ENCODE measurements around the gene RCOR1.

Gene RCOR1

DNA sequence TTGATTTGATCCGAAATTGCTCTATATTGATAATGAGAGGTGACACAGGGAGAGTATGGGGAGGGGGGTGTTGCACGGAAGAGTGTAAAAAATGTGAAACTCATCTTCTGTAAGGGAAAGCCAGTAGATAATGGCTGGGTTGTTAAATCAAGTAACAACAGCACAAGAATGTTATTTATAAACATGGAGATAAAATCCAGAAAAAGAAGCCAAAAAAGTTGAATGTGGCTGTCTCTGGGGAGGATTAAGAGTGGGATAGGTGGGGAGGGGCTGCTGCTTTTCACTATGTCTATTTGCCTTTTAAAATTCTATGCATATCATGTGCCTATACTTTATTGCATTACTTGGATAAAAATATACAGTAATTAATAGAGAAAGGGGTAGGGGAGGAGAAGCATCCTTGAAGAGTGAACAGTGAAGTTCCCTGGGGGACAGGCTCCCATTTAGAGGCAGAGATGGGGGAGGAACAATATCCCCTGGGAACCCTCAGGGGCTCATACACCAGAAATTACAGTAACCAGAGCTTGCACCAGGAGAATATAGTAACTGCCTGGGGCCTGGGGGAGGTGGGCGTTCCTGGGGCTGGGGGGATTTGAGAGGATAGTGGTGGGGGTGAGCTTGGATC is 43.7 kb upstream of the RCOR1 start:
- TF ChIP-seq FOXP2 (optimal IDR thresholded peaks at IDR 0.05; ENCODE audit: borderline replicate concordance, extremely low read depth, extremely low read length, insufficient read depth) (no peak), SIN3A (IDR thresholded peaks at IDR 0.05; ENCODE audit: borderline replicate concordance, insufficient read depth, low read length) (no peak)

DNA sequence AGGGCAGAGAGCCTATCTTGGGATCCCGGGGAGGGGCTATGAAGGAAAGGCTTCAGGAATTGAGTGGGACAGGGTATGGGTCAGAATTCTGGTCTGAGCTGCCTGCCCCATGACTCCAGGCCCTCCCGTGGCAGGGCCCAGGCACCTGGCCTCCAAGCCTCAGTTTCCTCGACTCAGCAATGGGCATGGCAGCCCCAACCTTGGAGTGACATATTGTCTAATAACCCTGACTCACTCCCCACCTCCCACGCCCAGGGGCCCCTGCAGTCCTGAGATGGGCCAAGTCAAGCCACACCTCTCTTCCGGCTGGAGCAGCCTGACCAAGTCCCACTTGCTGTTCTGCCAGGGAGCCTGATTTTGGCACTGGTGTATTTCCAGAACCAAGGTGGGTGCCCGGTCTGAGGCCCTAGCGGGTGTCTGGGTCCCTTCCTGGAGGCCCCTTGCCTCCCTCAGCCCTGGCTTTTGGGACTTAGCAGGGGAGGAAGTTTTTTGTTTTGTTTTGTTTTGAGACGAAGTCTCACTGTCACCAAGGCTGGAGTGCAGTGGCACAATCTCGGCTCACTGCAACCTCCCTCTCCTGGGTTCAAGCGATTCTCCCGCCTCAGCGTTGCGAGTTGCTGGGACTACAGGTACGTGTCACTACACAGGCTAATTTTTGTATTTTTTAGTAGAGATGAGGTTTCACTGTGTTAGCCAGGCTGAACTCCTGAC is 40.3 kb upstream of the RCOR1 start:
- TF ChIP-seq TAF1 (IDR thresholded peaks at IDR 0.05; ENCODE audit: borderline replicate concordance, insufficient read depth, low read length) (no peak), POLR2AphosphoS5 (IDR thresholded peaks at IDR 0.05; ENCODE audit: low read depth, low read length) (no peak), SIN3A (IDR thresholded peaks at IDR 0.05; ENCODE audit: borderline replicate concordance, insufficient read depth, low read length) (no peak), FOXP2 (optimal IDR thresholded peaks at IDR 0.05; ENCODE audit: borderline replicate concordance, extremely low read depth, extremely low read length, insufficient read depth) (no peak)
- TF ChIP-seq, protein P1, sequence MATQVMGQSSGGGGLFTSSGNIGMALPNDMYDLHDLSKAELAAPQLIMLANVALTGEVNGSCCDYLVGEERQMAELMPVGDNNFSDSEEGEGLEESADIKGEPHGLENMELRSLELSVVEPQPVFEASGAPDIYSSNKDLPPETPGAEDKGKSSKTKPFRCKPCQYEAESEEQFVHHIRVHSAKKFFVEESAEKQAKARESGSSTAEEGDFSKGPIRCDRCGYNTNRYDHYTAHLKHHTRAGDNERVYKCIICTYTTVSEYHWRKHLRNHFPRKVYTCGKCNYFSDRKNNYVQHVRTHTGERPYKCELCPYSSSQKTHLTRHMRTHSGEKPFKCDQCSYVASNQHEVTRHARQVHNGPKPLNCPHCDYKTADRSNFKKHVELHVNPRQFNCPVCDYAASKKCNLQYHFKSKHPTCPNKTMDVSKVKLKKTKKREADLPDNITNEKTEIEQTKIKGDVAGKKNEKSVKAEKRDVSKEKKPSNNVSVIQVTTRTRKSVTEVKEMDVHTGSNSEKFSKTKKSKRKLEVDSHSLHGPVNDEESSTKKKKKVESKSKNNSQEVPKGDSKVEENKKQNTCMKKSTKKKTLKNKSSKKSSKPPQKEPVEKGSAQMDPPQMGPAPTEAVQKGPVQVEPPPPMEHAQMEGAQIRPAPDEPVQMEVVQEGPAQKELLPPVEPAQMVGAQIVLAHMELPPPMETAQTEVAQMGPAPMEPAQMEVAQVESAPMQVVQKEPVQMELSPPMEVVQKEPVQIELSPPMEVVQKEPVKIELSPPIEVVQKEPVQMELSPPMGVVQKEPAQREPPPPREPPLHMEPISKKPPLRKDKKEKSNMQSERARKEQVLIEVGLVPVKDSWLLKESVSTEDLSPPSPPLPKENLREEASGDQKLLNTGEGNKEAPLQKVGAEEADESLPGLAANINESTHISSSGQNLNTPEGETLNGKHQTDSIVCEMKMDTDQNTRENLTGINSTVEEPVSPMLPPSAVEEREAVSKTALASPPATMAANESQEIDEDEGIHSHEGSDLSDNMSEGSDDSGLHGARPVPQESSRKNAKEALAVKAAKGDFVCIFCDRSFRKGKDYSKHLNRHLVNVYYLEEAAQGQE (IDR thresholded peaks at IDR 0.05; ENCODE audit: insufficient read depth in 1 of 2, low read depth in 2 of 2, low read length in 2 of 2), result no peak

DNA sequence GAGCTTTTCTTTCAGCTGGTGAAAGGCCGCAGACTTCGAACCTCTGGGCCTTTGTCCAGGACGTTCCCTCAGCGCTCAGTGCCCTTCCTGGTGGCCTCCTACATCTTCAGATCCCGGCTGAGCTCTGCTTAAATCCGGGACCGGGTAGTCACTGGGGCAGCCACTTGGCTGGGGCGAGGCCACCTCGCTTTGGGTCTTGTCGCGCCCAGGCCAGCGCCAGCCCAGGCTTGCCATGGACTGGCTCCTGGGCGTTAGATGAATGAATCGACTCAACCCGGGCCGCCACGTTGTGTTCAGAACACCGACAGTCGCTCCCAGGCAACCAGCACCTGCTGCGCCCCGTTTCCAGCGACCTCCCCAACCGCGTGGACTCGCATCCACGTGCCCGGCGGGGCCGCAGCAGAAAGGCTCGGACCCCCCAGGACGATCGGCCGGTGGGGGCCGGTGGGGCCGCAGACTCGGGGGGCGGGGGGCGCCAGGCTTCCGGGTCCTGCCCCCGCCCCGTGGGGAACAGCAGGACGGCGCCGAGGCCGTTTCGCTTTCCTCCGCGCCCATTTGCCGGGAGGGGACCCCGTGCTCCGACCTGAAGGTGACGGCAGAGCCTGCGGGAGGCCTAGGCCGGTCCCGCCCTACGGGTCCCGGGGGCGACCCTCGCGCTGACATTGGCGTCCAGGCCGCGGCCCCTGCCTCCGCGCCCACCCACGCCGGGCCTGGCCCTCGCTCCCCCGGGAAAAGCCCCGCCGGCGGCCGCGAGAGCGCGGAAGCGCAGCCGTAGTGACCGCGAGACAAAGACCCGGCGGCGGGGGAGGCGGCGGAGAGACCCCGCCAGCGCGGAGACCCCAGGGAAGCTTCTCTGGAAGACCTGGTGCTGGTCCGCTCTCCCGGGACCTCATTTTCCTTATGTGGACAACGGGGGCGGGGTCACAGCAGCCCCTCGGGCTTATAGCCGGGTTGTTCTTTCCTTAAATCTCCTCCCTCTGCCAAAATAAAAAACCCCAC is 37.3 kb upstream of the RCOR1 start:
- TF ChIP-seq TAF1 (IDR thresholded peaks at IDR 0.05; ENCODE audit: borderline replicate concordance, insufficient read depth, low read length) (no peak), FOXP2 (optimal IDR thresholded peaks at IDR 0.05; ENCODE audit: borderline replicate concordance, extremely low read depth, extremely low read length, insufficient read depth) (no peak), POLR2AphosphoS5 (IDR thresholded peaks at IDR 0.05; ENCODE audit: low read depth, low read length) (no peak), SIN3A (IDR thresholded peaks at IDR 0.05; ENCODE audit: borderline replicate concordance, insufficient read depth, low read length) (no peak)
- TF ChIP-seq, protein P1 (IDR thresholded peaks at IDR 0.05; ENCODE audit: insufficient read depth in 1 of 2, low read depth in 2 of 2, low read length in 2 of 2), result no peak

DNA sequence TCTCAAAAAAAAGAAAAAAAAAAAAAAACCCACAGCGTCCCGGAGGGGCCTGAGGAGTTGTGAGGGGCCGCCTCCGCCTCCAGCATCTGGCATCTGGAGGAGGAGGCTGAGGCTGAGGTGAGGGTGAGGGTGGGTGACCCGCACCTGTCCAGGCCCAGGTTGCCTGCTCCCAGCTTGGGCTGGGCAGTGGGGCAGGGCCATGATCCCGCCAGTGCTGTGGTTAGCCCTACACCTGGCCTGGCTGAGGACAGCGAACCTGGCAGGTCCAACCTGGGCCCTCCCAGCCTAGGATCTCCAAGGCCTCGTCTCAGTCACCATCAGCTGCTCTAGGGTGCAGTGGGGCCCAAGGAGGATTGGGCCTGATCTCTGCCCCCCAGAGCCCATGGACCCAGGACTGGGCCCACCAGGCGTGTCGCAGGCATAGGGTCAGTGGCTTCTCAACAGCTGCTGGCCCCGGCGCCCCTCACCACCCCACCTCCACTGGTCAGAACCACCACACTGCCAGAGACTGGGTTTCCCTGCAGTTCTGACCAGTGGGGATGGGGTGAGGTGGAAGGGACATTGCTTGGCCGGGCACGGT is 36.3 kb upstream of the RCOR1 start:
- TF ChIP-seq, protein P1 (IDR thresholded peaks at IDR 0.05; ENCODE audit: insufficient read depth in 1 of 2, low read depth in 2 of 2, low read length in 2 of 2), result no peak
- TF ChIP-seq TAF1 (IDR thresholded peaks at IDR 0.05; ENCODE audit: borderline replicate concordance, insufficient read depth, low read length), result no peak

DNA sequence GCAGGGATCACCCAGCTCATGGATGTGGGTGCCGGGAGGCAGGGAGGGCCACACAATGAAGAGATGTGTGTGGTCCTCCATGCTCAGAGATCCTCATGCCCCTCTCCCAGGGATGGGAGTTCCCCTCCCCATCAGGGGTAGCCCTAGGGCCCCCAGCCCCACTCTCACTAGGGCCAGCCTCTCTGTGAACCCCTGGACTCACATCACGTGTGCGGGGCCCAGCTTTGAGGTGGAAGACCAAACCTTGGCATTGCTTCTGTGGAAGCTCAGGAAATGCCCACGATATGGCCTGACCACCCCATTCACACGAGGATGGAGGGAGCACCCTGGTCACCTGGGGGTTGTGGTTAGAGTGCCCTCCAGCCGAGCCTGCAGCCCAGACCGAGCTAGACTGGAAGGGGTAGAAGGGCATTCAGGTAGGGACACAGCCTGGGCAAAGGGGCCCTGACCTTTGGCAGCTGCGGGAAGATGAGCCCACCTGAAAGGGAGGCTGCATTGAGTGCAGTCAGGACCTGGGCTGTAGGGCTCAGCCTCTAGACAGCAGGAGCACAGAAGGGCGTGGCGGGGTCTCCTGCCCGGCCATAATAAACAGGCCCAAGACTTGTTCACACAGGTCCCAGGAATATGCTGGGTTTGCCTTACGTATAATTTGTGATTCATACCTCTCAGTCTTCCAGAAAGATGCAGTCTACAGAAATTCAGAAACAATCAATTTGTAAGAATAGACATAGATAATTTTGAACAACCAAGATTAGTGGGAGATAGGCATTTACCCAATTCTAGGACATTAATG is 34.8 kb upstream of the RCOR1 start:
- TF ChIP-seq FOXP2 (optimal IDR thresholded peaks at IDR 0.05; ENCODE audit: borderline replicate concordance, extremely low read depth, extremely low read length, insufficient read depth), result no peak
